Measurements from ENCODE around the gene HIRA. TPM values are rescaled to one million over a fixed set of nuclear protein-coding genes. Genes with fewer than 3 reads are reported as not detected.

HIRA gene
- total and polyA plus RNA-seq, 2 experiments from 2014 or later, result 17.1 to 36.9 TPM

- no peak overlapping the region for H3K27ac ChIP-seq
These were observed 34.7 kb upstream of the HIRA start for GRCh38 chr22:19466126-19466716.

GRCh38 chr22:19464975-19465374, 33.4 kb upstream of the HIRA start:
- Histone ChIP-seq H3K27me3 (no peaks in the 10 kb centered on the region), H3K4me1 (ENCODE audit: low read depth) (no peaks in the 10 kb centered on the region), H3K4me3 (no peak overlapping the region), H3K9me3 (ENCODE audit: low read depth) (no peaks in the 10 kb centered on the region), H3K36me3 (peaks cover 46% of the 10 kb centered on the region), H3K27ac (no peak overlapping the region)
- no peak for TF ChIP-seq CTCF (IDR thresholded peaks at IDR 0.05; ENCODE audit: low read depth, low read length)
- no peak for DNase-seq (ENCODE audit: low read depth in 1 of 2, low spot score in 1 of 2)

More at GRCh38 chr22:19466126-19466716, 34.7 kb upstream of the HIRA start:
- no peaks in the 10 kb centered on the region for H3K4me1 ChIP-seq (ENCODE audit: low read depth)
- no peak overlapping the region for H3K4me3 ChIP-seq
- no peak for TF ChIP-seq CTCF (IDR thresholded peaks at IDR 0.05; ENCODE audit: low read depth, low read length)
- H3K9me3 ChIP-seq (ENCODE audit: low read depth), result no peaks in the 10 kb centered on the region
- H3K27me3 ChIP-seq, result no peaks in the 10 kb centered on the region
- peaks cover 58% of the 10 kb centered on the region for H3K36me3 ChIP-seq
- DNase-seq (ENCODE audit: low read depth in 1 of 2, low spot score in 1 of 2), result no peak

- no peaks in the 10 kb centered on the region for H3K27me3 ChIP-seq
- no peak for DNase-seq (ENCODE audit: low read depth in 1 of 2, low spot score in 1 of 2)
- H3K9me3 ChIP-seq (ENCODE audit: low read depth), result no peaks in the 10 kb centered on the region
- no peak overlapping the region for H3K27ac ChIP-seq
- no peaks in the 10 kb centered on the region for H3K4me1 ChIP-seq (ENCODE audit: low read depth)
- H3K4me3 ChIP-seq, result no peak overlapping the region
- no peak for TF ChIP-seq CTCF (IDR thresholded peaks at IDR 0.05; ENCODE audit: low read depth, low read length)
- H3K36me3 ChIP-seq, result peaks cover 43% of the 10 kb centered on the region
These were observed 33.0 kb upstream of the HIRA start for GRCh38 chr22:19464546-19464945.

- no peaks in the 10 kb centered on the region for H3K4me1 ChIP-seq (ENCODE audit: low read depth)
- H3K9me3 ChIP-seq (ENCODE audit: low read depth), result no peaks in the 10 kb centered on the region
- no peak for DNase-seq (ENCODE audit: low read depth in 1 of 2, low spot score in 1 of 2)
- H3K27ac ChIP-seq, result no peak overlapping the region
- no peaks in the 10 kb centered on the region for H3K27me3 ChIP-seq
- H3K4me3 ChIP-seq, result no peak overlapping the region
- TF ChIP-seq CTCF (IDR thresholded peaks at IDR 0.05; ENCODE audit: low read depth, low read length), result no peak
- peaks cover 38% of the 10 kb centered on the region for H3K36me3 ChIP-seq
These were observed 32.2 kb upstream of the HIRA start for GRCh38 chr22:19463491-19464469.

- Histone ChIP-seq H3K27ac (no peak overlapping the region), H3K27me3 (no peaks in the 10 kb centered on the region), H3K36me3 (peaks cover 36% of the 10 kb centered on the region), H3K9me3 (ENCODE audit: low read depth) (no peaks in the 10 kb centered on the region), H3K4me3 (no peak overlapping the region), H3K4me1 (ENCODE audit: low read depth) (no peaks in the 10 kb centered on the region)
- no peak for TF ChIP-seq CTCF (IDR thresholded peaks at IDR 0.05; ENCODE audit: low read depth, low read length)
- DNase-seq (ENCODE audit: low read depth in 1 of 2, low spot score in 1 of 2), result no peak
These were observed 31.5 kb upstream of the HIRA start for GRCh38 chr22:19463008-19463407.

All from cardiac muscle cell (in vitro differentiated cells and primary cell).